Measurements from ENCODE around the gene HCCS. TPM values are rescaled to one million over a fixed set of nuclear protein-coding genes. Genes with fewer than 3 reads are reported as not detected.

The HCCS gene
- total RNA-seq, 1 donor from 2014 or later, result 39.2 TPM

DNA sequence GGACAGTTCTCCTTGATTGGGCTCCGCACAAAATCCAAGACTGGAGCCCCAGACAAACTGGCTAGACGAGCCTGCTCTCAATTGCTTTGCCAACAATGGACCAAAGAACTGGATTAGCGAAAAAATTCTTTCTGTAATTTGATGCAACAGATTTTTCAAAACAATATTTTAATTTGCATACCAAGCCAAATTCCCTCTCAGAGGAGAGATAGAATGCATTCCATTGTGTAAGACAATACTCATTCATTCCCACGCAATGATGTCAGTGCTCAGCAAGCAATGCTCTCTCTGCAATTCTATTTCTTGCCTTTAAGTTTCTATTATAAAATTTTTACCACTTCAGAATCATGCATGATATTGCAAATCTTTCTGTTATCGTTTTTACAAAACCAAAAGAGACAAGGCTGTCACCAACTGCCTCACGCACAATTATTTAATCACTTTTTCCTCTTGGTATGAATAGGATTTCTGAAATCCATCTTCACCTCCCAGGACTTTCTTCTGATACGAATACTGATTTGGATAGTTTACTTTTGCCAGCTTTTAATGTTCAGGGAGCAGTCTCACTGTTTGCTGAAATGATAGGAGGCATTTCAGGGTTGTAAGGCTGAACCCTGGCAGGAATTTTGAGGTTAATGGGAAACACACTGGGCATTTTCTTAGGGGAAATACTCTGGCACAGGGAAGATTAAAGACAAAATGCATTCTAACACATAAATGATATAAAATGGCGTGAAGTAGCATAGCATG lies 46.1 kb upstream of the HCCS start:
- Histone ChIP-seq H3K4me2 (ENCODE audit: low read length) (peak overlapping the region; percentile 79), H4K20me1 (ENCODE audit: insufficient read depth, low read length) (no peaks in the 10 kb centered on the region), H3K27ac (ENCODE audit: low read depth, low read length) (peak overlapping the region; percentile 89), H2AFZ (ENCODE audit: low read depth, low read length) (peak overlapping the region; percentile 50), H3K9ac (ENCODE audit: low read length) (peak overlapping the region; percentile 80), H3K9me3 (ENCODE audit: insufficient read depth, low read depth, low read length) (no peaks in the 10 kb centered on the region), H3K27me3 (ENCODE audit: insufficient read depth, low read length) (no peaks in the 10 kb centered on the region), H3K4me3 (ENCODE audit: insufficient read depth, low read depth, low read length) (peak overlapping the region; percentile 23), H3K79me2 (ENCODE audit: insufficient read depth, low read length) (no peaks in the 10 kb centered on the region), H3K36me3 (ENCODE audit: insufficient read depth, low read length) (no peaks in the 10 kb centered on the region), H3K4me1 (ENCODE audit: insufficient read depth, low read length) (peaks cover 14% of the 10 kb centered on the region)
- FAIRE-seq, result peak; percentile 100
- peaks cover 7% of the 10 kb centered on the region for H3K4me1 Mint-ChIP-seq (ENCODE audit: low read depth, unreplicated experiment)
- no peaks in the 10 kb centered on the region for H3K36me3 Mint-ChIP-seq (ENCODE audit: low read depth, unreplicated experiment)
- H3K27me3 Mint-ChIP-seq (ENCODE audit: low read depth, unreplicated experiment), result no peaks in the 10 kb centered on the region
- no peaks in the 10 kb centered on the region for H3K9me3 Mint-ChIP-seq (ENCODE audit: unreplicated experiment)
- peak overlapping the region; percentile 98 for H3K27ac Mint-ChIP-seq (ENCODE audit: unreplicated experiment)
- H3K4me3 Mint-ChIP-seq (ENCODE audit: unreplicated experiment), result no peak overlapping the region
- TF ChIP-seq, protein P1, sequence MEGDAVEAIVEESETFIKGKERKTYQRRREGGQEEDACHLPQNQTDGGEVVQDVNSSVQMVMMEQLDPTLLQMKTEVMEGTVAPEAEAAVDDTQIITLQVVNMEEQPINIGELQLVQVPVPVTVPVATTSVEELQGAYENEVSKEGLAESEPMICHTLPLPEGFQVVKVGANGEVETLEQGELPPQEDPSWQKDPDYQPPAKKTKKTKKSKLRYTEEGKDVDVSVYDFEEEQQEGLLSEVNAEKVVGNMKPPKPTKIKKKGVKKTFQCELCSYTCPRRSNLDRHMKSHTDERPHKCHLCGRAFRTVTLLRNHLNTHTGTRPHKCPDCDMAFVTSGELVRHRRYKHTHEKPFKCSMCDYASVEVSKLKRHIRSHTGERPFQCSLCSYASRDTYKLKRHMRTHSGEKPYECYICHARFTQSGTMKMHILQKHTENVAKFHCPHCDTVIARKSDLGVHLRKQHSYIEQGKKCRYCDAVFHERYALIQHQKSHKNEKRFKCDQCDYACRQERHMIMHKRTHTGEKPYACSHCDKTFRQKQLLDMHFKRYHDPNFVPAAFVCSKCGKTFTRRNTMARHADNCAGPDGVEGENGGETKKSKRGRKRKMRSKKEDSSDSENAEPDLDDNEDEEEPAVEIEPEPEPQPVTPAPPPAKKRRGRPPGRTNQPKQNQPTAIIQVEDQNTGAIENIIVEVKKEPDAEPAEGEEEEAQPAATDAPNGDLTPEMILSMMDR (IDR thresholded peaks at IDR 0.05; ENCODE audit: insufficient read depth, low read depth, low read length), result no peak
- no peak for TF ChIP-seq EZH2 (IDR thresholded peaks at IDR 0.05; ENCODE audit: insufficient read depth, low read length)
- DNase-seq (ENCODE audit: low read depth), result peak; percentile 78

DNA sequence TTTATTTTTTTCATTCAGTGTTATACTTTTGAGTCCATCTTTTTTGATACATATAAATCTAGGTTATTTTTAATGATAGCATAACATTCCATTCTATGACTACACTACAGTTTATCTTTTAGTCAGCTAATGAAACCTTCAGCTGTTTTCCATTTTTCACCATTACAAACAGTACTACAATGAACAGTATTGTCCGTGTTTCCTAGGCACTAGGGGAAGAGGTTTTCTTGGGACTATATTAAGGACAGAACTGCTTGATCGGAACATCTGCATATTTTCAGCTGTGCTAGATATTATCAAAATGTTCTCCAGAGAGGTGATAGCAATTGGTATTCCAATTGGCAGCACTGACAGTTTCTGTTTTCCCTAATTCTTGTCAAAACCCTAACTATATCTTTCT lies 44.3 kb upstream of the HCCS start:
- Mint-ChIP-seq H3K27me3 (ENCODE audit: low read depth, unreplicated experiment) (no peaks in the 10 kb centered on the region), H3K36me3 (ENCODE audit: low read depth, unreplicated experiment) (no peaks in the 10 kb centered on the region), H3K9me3 (ENCODE audit: unreplicated experiment) (no peaks in the 10 kb centered on the region), H3K4me1 (ENCODE audit: low read depth, unreplicated experiment) (peaks cover 7% of the 10 kb centered on the region), H3K4me3 (ENCODE audit: unreplicated experiment) (no peak overlapping the region), H3K27ac (ENCODE audit: unreplicated experiment) (no peak overlapping the region)
- TF ChIP-seq, protein P1 (IDR thresholded peaks at IDR 0.05; ENCODE audit: insufficient read depth, low read depth, low read length), result no peak
- no peak for TF ChIP-seq EZH2 (IDR thresholded peaks at IDR 0.05; ENCODE audit: insufficient read depth, low read length)
- no peaks in the 10 kb centered on the region for H3K9me3 ChIP-seq (ENCODE audit: insufficient read depth, low read depth, low read length)
- H3K4me2 ChIP-seq (ENCODE audit: low read length), result no peak overlapping the region
- no peak overlapping the region for H2AFZ ChIP-seq (ENCODE audit: low read depth, low read length)
- peaks cover 14% of the 10 kb centered on the region for H3K4me1 ChIP-seq (ENCODE audit: insufficient read depth, low read length)
- no peak overlapping the region for H3K27ac ChIP-seq (ENCODE audit: low read depth, low read length)
- H4K20me1 ChIP-seq (ENCODE audit: insufficient read depth, low read length), result no peaks in the 10 kb centered on the region
- no peaks in the 10 kb centered on the region for H3K36me3 ChIP-seq (ENCODE audit: insufficient read depth, low read length)
- FAIRE-seq (peak; percentile 91), DNase-seq (ENCODE audit: low read depth) (no peak)
- no peaks in the 10 kb centered on the region for H3K27me3 ChIP-seq (ENCODE audit: insufficient read depth, low read length)
- no peak overlapping the region for H3K9ac ChIP-seq (ENCODE audit: low read length)
- no peak overlapping the region for H3K4me3 ChIP-seq (ENCODE audit: insufficient read depth, low read depth, low read length)
- no peaks in the 10 kb centered on the region for H3K79me2 ChIP-seq (ENCODE audit: insufficient read depth, low read length)

DNA sequence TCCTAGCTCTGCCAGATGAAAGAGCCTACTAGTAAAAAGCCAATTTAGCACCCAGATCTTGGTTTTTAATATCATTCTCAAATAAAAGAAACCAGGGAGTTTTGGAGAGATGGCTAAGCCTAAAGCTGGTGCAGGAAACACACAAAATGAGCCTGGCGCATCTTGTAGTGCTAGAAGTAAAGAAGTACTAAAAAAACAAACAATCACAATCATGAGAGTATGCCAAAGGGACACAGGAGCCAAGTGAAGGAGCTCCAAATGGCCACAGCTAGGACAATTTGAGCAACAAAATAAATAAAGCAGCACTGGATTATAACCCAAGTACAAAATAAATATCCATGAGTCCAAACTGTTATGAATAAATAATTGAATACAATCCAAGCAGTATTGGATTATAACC lies 37.8 kb upstream of the HCCS start:
- H3K9me3 Mint-ChIP-seq (ENCODE audit: unreplicated experiment), result peaks cover 2% of the 10 kb centered on the region
- H3K27me3 Mint-ChIP-seq (ENCODE audit: low read depth, unreplicated experiment), result no peaks in the 10 kb centered on the region
- no peak overlapping the region for H3K27ac Mint-ChIP-seq (ENCODE audit: unreplicated experiment)
- no peak overlapping the region for H3K9ac ChIP-seq (ENCODE audit: low read length)
- no peak overlapping the region for H3K4me3 ChIP-seq (ENCODE audit: insufficient read depth, low read depth, low read length)
- H3K4me2 ChIP-seq (ENCODE audit: low read length), result no peak overlapping the region
- no peak overlapping the region for H3K4me3 Mint-ChIP-seq (ENCODE audit: unreplicated experiment)
- no peaks in the 10 kb centered on the region for H3K79me2 ChIP-seq (ENCODE audit: insufficient read depth, low read length)
- no peaks in the 10 kb centered on the region for H3K27me3 ChIP-seq (ENCODE audit: insufficient read depth, low read length)
- H4K20me1 ChIP-seq (ENCODE audit: insufficient read depth, low read length), result no peaks in the 10 kb centered on the region
- no peak for DNase-seq (ENCODE audit: low read depth)
- H3K36me3 Mint-ChIP-seq (ENCODE audit: low read depth, unreplicated experiment), result no peaks in the 10 kb centered on the region
- no peaks in the 10 kb centered on the region for H3K9me3 ChIP-seq (ENCODE audit: insufficient read depth, low read depth, low read length)
- no peaks in the 10 kb centered on the region for H3K36me3 ChIP-seq (ENCODE audit: insufficient read depth, low read length)
- H3K27ac ChIP-seq (ENCODE audit: low read depth, low read length), result no peak overlapping the region
- H2AFZ ChIP-seq (ENCODE audit: low read depth, low read length), result no peak overlapping the region
- H3K4me1 Mint-ChIP-seq (ENCODE audit: low read depth, unreplicated experiment), result peaks cover 3% of the 10 kb centered on the region
- no peaks in the 10 kb centered on the region for H3K4me1 ChIP-seq (ENCODE audit: insufficient read depth, low read length)
- no peak for TF ChIP-seq EZH2 (IDR thresholded peaks at IDR 0.05; ENCODE audit: insufficient read depth, low read length)
- TF ChIP-seq, protein P1 (IDR thresholded peaks at IDR 0.05; ENCODE audit: insufficient read depth, low read depth, low read length), result no peak
- FAIRE-seq, result no peak

Data from astrocyte (in vitro differentiated cells and primary cell).